GM21737 (cell line): ENCODE measurements around the gene BAX.

Experiments used
- ATAC-seq: cut with Tn5 transposase; IDR thresholded peaks from one replicate; pipeline ENCODE4 v1.9.1; 2021; ENCODE audit warnings: mild to moderate bottlenecking, moderate library complexity; ENCODE audit not compliant: unreplicated experiment

BAX gene

DNA sequence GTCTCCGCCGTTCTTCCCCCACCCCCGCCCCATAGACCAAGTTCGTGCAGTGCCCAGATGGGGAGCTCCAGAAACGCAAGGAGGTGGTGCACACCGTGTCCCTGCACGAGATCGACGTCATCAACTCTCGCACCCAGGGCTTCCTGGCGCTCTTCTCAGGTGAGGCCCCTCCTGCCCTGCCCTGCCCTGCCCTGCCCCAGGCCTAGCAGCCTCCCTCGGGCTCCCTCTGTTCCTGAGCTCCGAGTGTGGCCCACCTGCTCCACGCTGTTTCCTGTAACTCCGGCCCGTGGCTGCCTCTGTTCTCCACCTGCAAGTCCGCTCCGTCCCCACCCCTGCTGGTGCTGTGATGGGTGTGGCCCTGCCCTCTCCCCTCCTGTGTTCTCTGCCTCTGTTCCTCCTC is 55.8 kb downstream of the BAX start:
- ATAC-seq, result no peak

DNA sequence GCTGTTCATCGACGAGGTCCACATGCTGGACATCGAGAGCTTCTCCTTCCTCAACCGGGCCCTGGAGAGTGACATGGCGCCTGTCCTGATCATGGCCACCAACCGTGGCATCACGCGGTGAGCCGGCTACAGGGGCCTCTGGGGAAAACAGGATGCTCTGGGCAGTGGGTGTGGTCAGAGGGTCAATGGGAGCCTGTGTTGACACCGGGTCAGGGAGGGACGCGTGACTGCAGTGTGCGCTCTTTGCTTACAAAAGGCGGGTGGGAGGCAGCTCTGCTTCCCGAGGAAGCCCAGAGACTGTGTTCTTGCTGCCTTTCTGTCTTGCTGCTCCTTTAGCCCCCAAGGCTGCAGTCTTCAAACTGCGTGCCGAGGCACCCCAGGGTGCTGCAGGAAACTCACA is 56.5 kb downstream of the BAX start:
- ATAC-seq, result no peak
